Measurements from ENCODE around the gene PTCRA. TPM values are rescaled to one million over a fixed set of nuclear protein-coding genes. Genes with fewer than 3 reads are reported as not detected.
A peak's percentile ranks its signal among the peaks of the same experiment; 100 is the strongest.

PTCRA gene
- total and polyA plus RNA-seq, 5 donors = not detected

DNA sequence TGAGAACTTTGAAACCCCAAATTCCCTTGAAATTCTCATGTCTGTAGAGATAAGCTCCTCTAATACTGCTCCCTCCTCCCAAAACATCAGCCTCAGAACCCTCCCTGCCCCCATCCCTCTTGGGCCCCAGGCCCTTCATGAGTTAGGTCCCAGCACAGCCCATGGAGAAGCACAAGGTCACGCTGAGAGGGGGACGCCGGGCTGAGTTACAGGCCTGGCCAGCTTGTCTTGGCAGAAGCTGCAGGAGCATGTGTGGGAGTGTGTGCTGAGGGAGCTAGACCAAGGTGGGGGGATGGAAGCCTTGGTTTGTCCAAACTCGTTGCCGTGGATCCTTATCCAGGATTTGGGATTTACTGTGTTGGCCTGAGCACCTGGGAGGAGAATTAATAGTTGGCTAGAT, 8.5 kb upstream of the PTCRA start:
- Histone ChIP-seq H3K9me3 (ENCODE audit: control insufficient read depth, low read length) (no peaks in the 10 kb centered on the region), H3K4me1 (ENCODE audit: control insufficient read depth, insufficient read depth, low read length) (no peaks in the 10 kb centered on the region), H3K4me3 (ENCODE audit: low read length) (no peak overlapping the region), H3K27me3 (ENCODE audit: control insufficient read depth, insufficient read depth) (no peaks in the 10 kb centered on the region), H3K27ac (ENCODE audit: low read length) (no peak overlapping the region)
- peak; percentile 41 to 71 (median 65) for DNase-seq
- intact Hi-C loops (cut with DNase I) = loop anchor here in 2 of 4 donors (5.0 to 10.0 kb wide), 2 partner anchors 235 to 237 kb away; no protein-coding TSS in a partner anchor
- WGBS = 21% methylated on average over 5 of the region's 5 CpGs
- ATAC-seq = peak; percentile 53 to 67

DNA sequence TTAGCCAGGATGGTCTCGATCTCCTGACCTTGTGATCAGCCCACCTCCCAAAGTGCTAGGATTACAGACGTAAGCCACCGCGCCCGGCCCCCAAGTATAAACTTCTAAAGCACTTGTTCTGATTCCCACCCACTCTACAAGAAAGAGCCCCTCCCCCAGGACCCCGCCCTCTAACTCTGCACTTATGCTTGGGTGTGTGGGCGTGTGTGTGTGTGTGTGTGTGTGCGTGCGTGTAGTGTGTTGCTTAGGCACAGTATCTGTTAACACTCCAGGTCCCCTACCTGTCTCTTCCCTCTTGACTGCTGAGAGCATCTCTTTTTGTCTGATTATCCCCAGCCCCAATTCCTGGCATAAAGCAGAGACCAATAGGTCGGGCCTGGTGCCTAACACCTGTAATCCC, 6.0 kb upstream of the PTCRA start:
- intact Hi-C loops (cut with DNase I) = loop anchor here in 2 of 4 donors (5.0 to 10.0 kb wide), 2 partner anchors 232 to 235 kb away; no protein-coding TSS in a partner anchor
- Histone ChIP-seq H3K9me3 (ENCODE audit: control insufficient read depth, low read length) (no peaks in the 10 kb centered on the region), H3K27ac (ENCODE audit: low read length) (no peak overlapping the region), H3K4me1 (ENCODE audit: control insufficient read depth, insufficient read depth, low read length) (no peaks in the 10 kb centered on the region), H3K4me3 (ENCODE audit: low read length) (no peak overlapping the region), H3K27me3 (ENCODE audit: control insufficient read depth, insufficient read depth) (no peaks in the 10 kb centered on the region)
- WGBS = 83% methylated on average over 10 of the region's 10 CpGs
- no peak for ATAC-seq
- no peak for DNase-seq

DNA sequence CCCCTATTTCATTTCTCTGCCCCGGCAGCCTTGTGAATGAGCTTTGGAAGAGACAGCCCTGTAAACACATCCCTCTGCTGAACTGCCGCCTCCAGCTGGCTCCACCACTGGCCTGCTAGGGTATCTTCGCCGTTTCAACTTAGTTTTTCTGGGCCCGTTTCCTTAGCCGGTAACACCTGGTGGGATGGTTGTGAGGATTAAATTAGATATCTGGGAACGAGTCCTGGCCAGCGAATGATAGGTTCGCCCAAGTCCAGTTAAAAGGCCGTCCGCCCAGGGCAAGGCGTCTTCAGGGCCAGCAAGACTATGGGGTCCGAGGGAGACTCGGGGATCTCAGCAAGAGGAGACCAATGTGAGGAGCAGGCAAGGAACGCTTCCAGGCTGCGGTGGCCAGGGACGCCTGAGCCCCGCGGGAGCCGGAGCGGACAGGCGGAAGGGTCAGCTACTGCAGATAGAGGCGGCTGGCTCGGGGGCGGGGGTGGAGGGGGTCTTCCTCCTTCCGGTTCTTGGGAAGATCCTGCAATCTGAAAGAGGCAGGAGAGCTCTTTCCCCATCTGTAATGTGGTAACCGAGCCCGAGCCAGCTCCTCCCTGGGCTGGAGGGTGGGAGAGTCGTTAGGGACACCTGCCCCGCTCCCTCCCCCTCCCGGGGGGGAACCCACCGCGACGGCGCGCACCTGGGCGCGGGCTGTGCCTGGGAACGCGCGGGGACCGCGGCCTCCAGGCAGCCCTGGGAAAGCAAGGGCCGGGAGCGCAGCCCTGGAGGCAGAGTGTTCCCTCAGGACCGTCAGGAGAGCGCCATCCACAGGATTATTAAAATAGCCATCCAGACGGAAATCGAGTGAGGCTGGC, 4.5 kb upstream of the PTCRA start:
- no peak for DNase-seq
- H3K9me3 ChIP-seq (ENCODE audit: control insufficient read depth, low read length) = no peaks in the 10 kb centered on the region
- H3K4me3 ChIP-seq (ENCODE audit: low read length) = peak overlapping the region; percentile 21
- intact Hi-C loops (cut with DNase I) = no loop called here
- no peaks in the 10 kb centered on the region for H3K27me3 ChIP-seq (ENCODE audit: control insufficient read depth, insufficient read depth)
- no peaks in the 10 kb centered on the region for H3K4me1 ChIP-seq (ENCODE audit: control insufficient read depth, insufficient read depth, low read length)
- peak in 1 of 2 donors; percentile 30 for ATAC-seq
- no peak overlapping the region for H3K27ac ChIP-seq (ENCODE audit: low read length)
- WGBS = 7% methylated on average over 49 of the region's 49 CpGs

DNA sequence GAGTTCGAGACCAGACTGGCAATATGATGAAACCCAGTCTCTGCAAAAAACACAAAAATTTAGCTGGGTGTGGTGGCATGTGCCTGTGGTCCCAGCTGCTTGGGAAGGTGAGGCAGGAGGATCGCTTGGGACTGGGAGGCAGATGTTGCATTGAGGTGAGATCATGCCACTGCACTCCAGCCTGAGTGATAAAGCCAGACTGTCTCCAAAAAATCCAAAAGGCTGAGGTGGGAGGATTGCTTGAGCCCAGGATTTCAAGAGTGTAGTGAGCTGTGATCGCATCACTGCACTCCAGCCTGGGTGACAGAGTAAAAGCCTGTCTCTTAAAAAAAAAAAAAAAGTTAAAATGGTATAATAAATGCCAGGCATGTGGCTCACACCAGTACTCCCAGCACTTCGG, 1.3 kb upstream of the PTCRA start:
- 77% methylated on average over 4 of the region's 4 CpGs for WGBS
- no peak for ATAC-seq
- intact Hi-C loops (cut with DNase I) = no loop called here
- Histone ChIP-seq H3K27me3 (ENCODE audit: control insufficient read depth, insufficient read depth) (no peaks in the 10 kb centered on the region), H3K9me3 (ENCODE audit: control insufficient read depth, low read length) (no peaks in the 10 kb centered on the region), H3K4me1 (ENCODE audit: control insufficient read depth, insufficient read depth, low read length) (no peaks in the 10 kb centered on the region), H3K4me3 (ENCODE audit: low read length) (no peak overlapping the region), H3K27ac (ENCODE audit: low read length) (no peak overlapping the region)
- no peak for DNase-seq

DNA sequence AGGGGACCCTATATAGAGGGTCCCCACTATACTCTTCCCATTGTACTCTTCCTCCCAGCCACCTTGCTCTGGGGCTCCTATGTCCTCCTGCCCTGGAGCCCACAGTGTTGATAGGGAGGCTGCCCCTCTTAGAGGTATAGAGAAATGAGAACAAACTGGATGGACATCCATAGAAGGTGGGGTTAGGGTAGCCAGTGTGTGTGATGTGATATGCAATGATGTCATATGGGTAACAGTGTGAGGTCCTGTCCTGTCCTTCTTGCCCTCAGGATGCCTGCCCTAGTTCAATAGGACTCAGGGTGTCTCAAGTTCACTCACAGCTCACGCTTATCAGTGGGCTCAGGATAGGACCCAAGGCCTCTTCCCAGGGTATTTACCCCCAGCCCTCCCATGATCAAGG, 435 bp downstream of the PTCRA start:
- Histone ChIP-seq H3K9me3 (ENCODE audit: control insufficient read depth, low read length) (no peaks in the 10 kb centered on the region), H3K27ac (ENCODE audit: low read length) (no peak overlapping the region), H3K4me1 (ENCODE audit: control insufficient read depth, insufficient read depth, low read length) (no peaks in the 10 kb centered on the region), H3K4me3 (ENCODE audit: low read length) (no peak overlapping the region), H3K27me3 (ENCODE audit: control insufficient read depth, insufficient read depth) (no peaks in the 10 kb centered on the region)
- no peak for ATAC-seq
- no peak for DNase-seq
- intact Hi-C loops (cut with DNase I) = no loop called here
- 81% methylated on average over 1 of the region's 1 CpG for WGBS

DNA sequence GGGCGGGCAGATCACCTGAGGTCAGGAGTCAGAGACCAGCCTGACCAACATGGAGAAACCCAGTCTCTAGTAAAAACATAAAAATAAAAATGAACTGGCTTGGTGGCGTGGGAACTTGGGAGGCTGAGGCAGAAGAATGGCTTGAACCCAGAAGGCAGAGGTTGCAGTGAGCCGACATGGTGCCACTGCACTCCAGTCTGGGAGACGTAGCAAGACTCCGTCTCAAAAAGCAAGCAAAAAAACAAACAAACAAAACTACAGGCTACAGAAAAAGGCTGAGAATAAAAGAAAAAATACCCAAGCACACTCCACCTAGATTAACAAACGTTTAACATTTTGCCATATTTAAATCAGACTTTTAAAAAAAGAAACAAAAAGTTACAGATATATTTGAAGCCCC, 5.9 kb downstream of the PTCRA start:
- Histone ChIP-seq H3K4me1 (ENCODE audit: control insufficient read depth, insufficient read depth, low read length) (no peaks in the 10 kb centered on the region), H3K27me3 (ENCODE audit: control insufficient read depth, insufficient read depth) (no peaks in the 10 kb centered on the region), H3K27ac (ENCODE audit: low read length) (no peak overlapping the region), H3K9me3 (ENCODE audit: control insufficient read depth, low read length) (no peaks in the 10 kb centered on the region), H3K4me3 (ENCODE audit: low read length) (no peak overlapping the region)
- DNase-seq = no peak
- intact Hi-C loops (cut with DNase I) = no loop called here
- WGBS = 76% methylated on average over 6 of the region's 6 CpGs
- no peak for ATAC-seq

DNA sequence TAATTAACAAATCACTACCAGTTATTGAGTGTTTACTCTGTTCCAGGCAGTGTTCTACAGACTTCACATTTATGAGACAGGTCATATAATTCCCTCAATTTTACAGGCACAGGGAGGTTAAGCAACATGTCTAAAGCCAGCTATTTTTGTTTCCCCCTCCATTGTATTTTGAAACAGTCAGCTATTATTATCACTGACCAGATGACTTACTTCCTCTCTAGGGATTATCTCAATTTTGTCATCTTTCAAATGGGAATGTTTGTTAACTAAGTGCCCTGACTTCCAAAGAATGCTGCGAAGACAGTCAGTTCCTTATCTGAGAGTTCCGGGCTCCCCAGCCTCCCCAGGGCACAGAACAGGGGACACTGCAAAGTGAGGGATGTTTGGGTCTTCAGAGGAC, 7.8 kb downstream of the PTCRA start:
- WGBS = 35% methylated on average over 2 of the region's 2 CpGs
- no peaks in the 10 kb centered on the region for H3K27me3 ChIP-seq (ENCODE audit: control insufficient read depth, insufficient read depth)
- no peak overlapping the region for H3K4me3 ChIP-seq (ENCODE audit: low read length)
- H3K4me1 ChIP-seq (ENCODE audit: control insufficient read depth, insufficient read depth, low read length) = no peaks in the 10 kb centered on the region
- no peak overlapping the region for H3K27ac ChIP-seq (ENCODE audit: low read length)
- DNase-seq = no peak
- ATAC-seq = no peak
- no peaks in the 10 kb centered on the region for H3K9me3 ChIP-seq (ENCODE audit: control insufficient read depth, low read length)
- intact Hi-C loops (cut with DNase I) = no loop called here

DNA sequence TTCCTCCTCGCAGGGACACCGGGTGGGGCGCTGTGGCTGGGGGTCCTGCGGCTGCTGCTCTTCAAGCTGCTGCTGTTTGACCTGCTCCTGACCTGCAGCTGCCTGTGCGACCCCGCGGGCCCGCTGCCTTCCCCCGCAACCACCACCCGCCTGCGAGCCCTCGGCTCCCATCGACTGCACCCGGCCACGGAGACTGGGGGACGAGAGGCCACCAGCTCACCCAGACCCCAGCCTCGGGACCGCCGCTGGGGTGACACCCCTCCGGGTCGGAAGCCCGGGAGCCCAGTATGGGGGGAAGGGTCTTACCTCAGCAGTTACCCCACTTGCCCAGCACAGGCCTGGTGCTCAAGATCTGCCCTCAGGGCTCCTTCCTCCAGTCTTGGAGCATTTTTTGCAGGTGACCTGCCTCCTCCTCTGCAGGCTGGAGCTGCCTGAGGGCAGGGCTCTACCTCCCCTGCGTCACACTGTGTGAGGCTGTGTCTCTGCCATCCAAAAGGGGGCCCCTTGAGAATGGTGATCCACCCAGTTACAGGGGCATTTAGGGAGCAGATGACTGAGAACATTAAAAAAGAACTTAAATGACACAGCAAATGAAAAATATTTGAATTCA, 9.5 kb downstream of the PTCRA start:
- H3K4me3 ChIP-seq (ENCODE audit: low read length) = no peak overlapping the region
- 49% methylated on average over 23 of the region's 23 CpGs for WGBS
- intact Hi-C loops (cut with DNase I) = no loop called here
- ATAC-seq = no peak
- H3K27me3 ChIP-seq (ENCODE audit: control insufficient read depth, insufficient read depth) = no peaks in the 10 kb centered on the region
- no peaks in the 10 kb centered on the region for H3K9me3 ChIP-seq (ENCODE audit: control insufficient read depth, low read length)
- H3K4me1 ChIP-seq (ENCODE audit: control insufficient read depth, insufficient read depth, low read length) = no peaks in the 10 kb centered on the region
- DNase-seq = peak in 1 of 3 donors; percentile 26
- H3K27ac ChIP-seq (ENCODE audit: low read length) = no peak overlapping the region

DNA sequence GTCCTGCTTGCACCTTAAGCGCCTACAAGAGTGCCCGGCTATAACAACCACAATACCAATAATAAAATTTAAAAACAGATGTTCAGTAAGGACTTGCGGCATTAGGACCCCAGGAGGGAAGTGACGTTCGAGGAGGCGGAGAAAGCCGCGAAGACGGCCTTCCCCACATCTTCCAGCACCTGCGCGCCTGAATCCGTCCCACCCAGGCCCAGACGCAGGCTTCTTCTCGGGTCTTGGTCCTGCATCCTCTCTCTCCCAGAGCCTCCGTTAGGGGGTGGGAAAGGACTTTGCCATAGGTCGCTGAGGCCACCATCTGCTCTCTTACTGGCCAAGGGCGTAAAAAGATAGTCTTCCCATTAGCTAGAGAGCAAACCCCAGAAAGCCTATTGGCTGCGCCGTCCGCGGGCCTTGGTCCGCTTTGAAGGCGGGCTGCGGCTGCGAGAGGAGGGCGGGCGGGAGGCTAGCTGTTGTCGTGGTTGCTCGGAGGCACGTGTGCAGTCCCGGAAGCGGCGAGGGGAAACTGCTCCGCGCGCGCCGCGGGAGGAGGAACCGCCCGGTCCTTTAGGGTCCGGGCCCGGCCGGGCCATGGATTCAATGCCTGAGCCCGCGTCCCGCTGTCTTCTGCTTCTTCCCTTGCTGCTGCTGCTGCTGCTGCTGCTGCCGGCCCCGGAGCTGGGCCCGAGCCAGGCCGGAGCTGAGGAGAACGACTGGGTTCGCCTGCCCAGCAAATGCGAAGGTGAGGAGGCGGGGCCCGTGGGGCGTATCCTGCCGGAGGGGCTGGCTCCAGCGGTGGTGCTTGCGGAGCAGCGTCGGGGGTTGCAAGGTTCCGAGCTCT, 13.3 kb downstream of the PTCRA start, which contains the start of gene CNPY3:
Gene CNPY3 (plus strand): TSS at position 495 of the 835 bp plus-strand sequence. CDS start 91 bp downstream, at position 586.
- intact Hi-C loops (cut with DNase I) = no loop called here
- Histone ChIP-seq H3K27ac (ENCODE audit: low read length) (peak within 1 kb of the TSS; percentile 81), H3K4me3 (ENCODE audit: low read length) (peak within 1 kb of the TSS; percentile 38), H3K4me1 (ENCODE audit: control insufficient read depth, insufficient read depth, low read length) (no peaks in the 10 kb centered on the region), H3K27me3 (ENCODE audit: control insufficient read depth, insufficient read depth) (no peaks in the 10 kb centered on the region), H3K9me3 (ENCODE audit: control insufficient read depth, low read length) (no peaks in the 10 kb centered on the region)
- under 1% methylated on average over 63 of the region's 63 CpGs for WGBS
- ATAC-seq (peak; percentile 97 to 98), DNase-seq (peak; percentile 93 to 97 (median 97))

DNA sequence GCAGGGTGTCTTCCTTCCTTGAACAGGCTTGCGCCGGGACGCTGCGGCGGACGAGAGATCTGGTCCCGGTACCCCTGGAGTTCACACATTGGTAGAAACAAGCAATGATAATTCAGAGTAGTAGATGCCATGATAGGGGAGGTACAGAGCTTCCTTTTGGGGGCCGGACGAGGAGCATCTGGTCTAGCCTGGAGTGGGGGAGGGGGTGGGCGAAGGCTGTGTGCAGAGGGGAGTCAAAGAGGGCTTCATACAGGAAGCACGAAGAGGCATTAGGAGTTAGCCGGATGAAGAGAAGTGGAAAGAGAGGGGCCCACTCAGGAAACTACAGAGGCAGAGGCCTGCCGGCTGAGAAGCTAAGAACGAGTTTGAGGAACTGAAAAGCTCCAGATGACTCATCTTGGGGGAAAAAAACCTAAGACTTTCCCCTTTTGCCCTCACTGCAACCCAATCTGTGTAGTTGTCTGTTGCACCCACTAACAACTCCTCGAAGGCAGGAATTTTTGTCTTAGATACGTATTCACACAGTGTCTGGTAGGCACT, 14.0 kb downstream of the PTCRA start:
- ATAC-seq (peak; percentile 2 to 15), DNase-seq (peak in 1 of 3 donors; percentile 25)
- Histone ChIP-seq H3K9me3 (ENCODE audit: control insufficient read depth, low read length) (no peaks in the 10 kb centered on the region), H3K4me3 (ENCODE audit: low read length) (peak overlapping the region; percentile 38), H3K27ac (ENCODE audit: low read length) (peak overlapping the region; percentile 81), H3K27me3 (ENCODE audit: control insufficient read depth, insufficient read depth) (no peaks in the 10 kb centered on the region), H3K4me1 (ENCODE audit: control insufficient read depth, insufficient read depth, low read length) (no peaks in the 10 kb centered on the region)
- WGBS = 2% methylated on average over 16 of the region's 16 CpGs
- intact Hi-C loops (cut with DNase I) = no loop called here

All from right cardiac atrium (tissue), 5 donors.